GM19324 (cell line): ENCODE measurements around the gene COG2.
"Not testable (repeated sequence)": the region's sequence is repeated elsewhere in the genome, so short reads cannot be mapped to it uniquely, and the experiment has no call there.

ENCODE experiments used
- ATAC-seq: cut with Tn5 transposase; IDR thresholded peaks from one replicate; pipeline ENCODE4 v1.9.1; 2021; ENCODE audit warnings: mild to moderate bottlenecking, moderate library complexity; ENCODE audit not compliant: unreplicated experiment, low FRiP score

The COG2 gene

DNA sequence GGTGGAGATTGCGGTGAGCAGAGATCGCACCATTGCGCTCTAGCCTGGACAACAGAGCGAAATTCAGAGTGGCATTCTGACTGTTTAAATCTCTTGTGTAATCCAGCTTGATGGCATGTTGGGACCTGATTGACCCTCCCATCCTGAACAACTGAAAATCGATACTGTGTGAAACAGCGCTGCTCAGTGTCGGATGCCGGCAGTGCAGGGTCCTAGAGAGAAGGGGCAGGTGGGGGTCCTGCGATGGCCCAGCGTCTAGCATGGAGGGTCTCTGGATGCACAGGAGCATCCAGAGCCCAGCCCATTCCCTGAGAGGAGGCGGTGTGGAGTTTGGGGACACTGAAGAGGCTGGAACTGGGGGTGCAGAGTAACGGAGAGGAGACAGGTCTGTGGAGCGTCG lies 55.8 kb downstream of the COG2 start:
- no peak for ATAC-seq

DNA sequence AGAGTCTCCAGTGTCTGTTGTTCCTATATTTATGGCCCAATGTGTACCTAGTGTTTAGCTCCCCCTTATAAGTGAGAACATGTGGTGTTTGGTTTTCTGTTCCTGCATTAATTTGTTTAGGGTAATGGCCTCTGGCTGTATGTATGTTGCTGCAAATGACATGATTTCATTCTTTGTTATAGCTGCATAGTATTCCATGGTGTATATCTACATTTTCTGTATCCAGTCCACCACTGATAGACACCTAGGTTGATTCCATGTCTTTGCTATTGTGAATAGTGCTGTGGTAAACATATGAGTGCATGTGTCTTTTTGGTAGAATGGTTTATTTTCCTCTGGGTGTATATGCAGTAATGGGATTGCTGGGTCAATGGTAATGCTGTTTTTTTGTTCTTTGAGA lies 56.7 kb downstream of the COG2 start:
- not testable (repeated sequence) for ATAC-seq

DNA sequence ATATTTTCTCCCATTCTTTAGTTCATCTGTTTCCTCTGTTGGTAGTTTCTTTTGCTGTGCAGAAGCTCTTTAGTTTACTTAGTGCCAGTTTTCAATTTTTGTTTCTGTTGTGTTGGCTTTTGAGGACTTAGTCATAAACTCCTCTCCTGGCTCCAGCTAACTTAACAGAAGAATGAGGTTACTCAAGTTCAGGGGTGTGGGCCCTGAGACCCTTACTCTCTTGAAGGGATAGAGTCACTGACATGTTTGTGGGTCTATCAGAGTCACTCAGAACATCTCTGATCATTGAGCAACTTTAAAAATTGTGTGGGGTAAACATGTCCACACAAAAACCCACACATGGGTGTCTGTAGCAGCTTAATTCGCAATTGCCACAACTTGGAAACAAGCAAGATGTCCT lies 57.4 kb downstream of the COG2 start:
- ATAC-seq, result no peak

DNA sequence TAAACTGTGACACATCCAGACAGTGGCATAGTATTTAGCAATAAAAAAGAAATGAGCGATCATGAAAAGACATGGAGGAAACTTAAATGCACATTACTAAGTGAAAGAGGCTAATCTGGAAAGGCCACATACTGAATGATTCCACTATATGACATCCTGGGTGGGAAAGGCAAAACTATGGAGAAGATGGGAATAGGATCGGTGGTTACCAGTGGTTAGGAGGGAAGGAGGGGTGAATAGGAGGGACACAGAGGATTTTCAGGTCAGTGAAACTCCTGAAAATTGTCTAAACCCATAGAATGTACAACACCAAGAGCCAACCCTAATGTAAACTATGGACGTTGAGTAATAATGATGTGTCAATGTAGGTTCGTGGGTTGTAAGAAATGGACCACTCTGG lies 57.9 kb downstream of the COG2 start:
- no peak for ATAC-seq

DNA sequence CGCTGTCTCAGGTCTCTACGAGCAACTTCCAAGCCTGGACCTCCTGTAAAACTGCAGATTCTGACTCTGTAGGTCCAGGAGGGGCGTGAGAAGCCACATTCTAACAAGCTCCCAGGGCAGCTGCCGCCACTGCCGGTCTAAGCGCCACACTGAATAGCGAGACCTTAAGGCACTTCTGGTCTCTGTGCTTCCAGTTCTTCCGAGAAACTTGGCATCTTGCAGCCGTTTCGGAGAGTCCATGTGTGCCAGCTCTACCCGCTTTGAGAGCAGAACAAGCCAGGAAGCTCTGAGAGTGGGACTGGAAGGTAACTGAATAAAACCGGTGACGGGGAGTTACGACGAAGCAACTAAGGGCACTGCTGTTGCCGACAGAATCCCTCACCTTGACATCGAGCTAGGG lies 59.2 kb downstream of the COG2 start:
- ATAC-seq, result no peak

DNA sequence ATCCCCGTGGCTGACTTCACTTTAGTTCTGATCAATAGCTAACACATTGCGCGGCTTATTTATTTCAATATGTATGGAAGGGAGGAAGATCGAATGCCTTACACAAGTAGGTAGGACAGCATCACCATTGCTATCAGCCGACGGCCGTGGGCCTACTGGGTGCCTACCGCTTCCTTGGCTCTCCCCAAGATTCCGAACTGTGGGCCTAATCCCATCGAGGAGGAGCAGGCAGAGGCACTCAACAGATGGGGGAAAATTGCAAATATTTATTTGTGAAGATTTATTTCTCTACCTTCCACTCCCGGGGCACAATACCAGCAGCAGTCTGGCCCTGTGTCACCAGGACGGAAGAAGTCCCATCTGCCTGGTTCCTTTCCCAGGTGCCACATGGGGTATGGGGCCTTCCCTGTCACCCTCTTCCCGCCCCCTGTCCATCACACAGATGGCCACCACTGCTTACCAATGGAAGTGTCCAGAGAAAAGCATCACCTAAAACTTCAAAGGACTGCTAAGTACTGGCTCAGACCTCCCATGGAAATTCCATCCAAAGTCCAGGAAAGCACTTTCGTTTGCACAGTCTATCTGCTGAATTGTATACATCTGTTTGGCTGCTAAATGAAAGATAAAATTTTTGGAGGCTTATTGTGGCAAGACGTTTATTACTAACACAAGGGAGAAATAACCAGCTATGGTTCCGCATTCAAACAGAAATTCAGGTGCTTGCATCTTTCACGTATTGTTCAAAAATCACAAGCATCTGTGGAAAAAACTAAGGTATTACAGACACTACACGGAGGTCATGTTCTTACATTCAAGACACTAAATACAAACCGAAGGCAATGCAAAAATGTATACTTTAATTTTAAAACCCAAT lies 59.9 kb downstream of the COG2 start:
- no peak for ATAC-seq

DNA sequence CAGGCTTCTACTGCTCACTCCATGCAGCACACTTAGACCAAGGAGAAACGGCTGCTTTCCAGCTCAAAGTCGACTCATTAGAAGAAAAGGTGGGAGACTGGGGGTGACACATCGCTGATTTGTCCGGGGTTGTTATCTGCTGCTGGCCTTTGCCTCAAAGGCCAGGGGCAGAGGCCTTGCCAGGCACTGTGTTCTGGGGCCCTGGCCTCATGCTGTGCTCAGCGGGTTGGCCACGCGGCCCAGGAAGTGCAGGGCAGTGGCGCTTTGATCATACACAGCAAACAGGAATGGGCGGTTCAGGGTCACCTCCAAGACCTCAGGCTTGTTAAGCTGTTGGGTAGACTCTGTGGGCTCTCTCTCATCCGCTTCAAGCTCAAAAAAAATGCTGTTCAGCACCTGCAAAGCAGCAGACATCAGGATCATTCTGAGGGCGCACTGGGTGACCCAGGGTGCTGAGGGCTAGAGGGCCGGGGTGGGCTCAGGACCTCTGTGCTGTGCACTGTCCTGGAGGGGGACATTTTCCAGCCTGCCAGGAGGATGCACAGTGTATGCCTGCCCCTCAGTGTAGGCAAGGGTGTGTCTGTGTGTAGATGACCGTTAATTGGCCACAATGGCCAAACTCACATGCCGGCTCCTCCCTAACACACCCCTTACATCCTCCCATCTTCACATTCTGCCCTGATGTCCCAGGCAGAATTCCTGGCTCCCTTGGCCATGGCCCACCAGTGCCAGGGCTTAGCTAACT lies 60.8 kb downstream of the COG2 start:
- ATAC-seq, result no peak

DNA sequence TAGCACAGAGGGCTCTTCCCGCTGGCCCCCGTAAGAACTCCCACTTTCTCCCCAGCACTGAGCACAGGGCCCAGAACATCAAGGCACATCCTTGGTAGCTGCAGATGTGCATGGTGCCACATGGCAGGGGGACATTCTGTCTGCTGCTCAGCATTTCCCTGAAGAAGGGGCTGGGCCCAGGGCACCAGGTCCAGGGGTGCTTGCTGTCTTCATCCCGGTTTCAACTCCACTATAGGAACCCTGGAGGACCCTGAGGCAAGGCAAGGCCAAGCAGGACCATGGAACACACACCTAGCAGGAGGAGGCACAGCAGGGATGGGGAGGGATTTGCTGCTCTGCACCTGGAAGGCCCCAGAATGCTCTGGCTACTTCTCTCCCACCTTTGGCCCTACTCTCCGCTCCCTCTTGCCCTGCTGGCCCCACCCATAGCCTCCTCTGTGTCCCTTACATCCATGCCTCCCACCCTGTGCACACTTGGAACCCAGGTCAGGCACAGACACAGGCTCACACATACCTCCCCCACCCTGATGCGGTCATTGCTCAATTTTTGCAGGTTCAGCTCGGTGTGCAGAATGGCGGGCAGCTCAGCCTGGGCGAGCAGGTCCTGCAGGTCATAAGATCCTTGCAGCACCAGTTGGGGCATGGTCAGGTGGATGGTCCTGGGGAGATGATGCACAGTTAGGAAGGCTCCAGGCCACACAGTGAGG lies 61.6 kb downstream of the COG2 start:
- ATAC-seq, result no peak

DNA sequence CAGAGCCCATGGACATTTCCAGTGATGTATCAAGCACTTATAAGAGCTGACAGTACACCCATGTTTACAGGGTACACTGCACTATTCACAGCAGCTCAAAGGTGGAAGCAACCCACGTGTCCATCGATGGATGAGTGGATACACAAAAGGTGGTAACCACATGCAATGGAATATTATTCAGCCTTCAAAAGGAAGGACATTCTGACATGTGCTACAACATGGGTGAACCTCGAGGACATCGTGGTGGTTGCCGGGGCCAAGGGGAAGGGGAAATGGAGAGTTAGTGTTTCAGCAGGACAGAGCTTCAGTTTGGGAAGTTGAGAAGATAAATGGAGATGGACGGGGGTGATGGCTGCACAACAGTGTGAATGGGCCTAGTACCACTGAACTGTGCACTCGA lies 62.5 kb downstream of the COG2 start:
- ATAC-seq, result no peak

DNA sequence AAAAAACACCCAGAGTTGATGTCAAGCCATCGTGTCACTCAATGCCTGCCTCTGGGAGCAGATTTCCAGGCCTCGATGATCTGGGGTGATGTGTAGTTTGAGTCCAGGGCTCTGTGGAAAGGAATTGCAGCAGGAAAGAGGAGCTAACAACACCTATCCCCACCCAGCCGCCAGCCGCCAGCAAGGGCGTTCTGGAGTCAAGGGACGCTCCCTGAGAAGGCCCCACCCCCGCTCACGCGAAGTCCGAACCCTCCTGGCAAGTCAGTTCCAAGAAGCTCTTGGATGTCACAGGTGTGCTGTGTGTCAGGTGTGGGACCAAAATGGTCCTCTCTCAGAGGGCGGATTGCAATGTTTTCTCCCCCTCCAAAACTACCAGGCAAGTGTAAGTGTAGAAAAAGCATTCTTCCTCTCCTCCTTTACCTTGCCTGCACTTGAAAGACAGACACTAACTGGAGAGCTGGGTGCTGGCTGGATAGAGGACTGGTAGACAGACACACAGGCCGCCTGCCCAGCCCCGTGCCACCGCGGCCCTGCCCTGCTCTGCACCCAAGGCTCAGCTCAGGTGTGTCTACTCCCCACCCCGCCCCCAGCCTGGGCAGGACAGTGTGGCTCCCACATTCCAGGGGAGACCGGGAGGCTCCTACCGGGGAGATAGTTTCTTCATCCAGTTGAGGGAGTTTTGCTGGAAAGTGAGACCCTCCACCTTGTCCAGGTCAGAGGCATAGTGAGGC lies 63.2 kb downstream of the COG2 start:
- no peak for ATAC-seq

DNA sequence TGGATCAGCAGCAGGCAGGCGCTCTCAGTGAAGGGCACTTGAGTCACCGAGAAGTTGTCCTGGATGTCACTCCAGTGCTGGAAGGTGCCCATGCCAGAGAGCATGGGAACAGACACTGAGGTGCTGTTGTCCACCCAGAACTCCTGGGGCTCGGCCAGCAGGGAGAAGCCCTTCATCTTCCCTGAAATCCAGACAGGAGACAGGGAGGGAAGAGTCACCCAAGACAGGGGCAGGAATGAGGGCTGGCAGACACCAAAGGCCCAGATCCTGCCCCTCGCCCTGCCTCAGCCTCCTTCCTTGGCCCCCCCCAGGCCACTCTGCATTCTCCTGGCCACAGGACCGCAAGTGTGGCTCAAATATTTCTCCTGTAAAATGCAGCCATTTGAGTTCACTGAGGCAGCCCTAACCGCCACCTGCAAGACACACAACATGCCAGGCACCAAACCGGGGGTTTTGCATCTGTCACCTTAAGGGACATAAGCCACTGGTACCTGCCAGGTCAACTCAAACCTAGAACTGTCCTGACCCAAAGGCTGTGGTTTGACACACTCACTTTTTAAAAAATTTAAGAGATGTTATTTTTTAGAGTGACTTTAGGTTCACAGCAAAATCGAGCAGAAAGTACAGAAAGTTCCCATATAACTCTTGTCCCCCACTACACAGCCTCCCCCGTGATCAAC lies 63.9 kb downstream of the COG2 start:
- ATAC-seq, result no peak

DNA sequence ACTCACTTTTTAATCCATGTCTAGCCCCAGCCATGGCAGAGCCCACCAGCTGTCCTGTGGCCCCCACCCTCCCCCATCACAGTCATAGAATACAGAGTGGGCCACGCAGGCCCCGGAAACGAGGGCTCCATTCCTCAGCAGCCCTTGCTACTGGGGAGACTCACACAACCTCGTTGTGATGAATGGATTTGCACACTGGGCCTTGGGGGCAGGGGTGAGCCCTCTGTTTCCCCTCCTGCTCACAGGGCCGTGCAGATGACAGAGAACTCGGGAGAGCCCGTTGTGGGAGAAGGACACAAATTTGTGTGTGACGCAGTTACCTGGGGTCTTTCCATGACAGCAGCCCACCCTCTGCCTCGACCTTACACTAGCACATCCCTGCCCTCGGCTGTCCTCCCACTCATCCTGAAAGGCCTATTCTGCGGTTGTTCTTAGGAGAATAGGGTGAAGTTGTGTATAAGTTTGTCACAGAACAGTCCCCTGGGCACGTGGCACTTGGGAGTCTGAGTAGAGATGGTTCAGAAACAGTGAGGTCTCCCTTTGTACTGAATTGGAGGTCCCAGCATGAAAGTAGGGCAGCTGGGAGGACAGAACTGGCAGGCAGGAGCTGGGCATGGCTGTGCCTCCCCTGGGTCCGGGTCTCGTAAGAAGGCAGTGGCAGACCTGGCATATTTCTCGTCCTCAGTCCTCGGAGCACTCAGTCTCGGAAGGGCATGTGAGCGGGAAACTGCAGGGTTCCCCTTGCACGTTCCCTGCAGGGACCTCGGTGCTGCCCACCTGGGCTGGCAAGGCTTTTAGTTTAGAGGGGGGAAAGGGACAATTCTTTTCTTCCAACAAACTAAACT lies 64.8 kb downstream of the COG2 start:
- ATAC-seq, result no peak

DNA sequence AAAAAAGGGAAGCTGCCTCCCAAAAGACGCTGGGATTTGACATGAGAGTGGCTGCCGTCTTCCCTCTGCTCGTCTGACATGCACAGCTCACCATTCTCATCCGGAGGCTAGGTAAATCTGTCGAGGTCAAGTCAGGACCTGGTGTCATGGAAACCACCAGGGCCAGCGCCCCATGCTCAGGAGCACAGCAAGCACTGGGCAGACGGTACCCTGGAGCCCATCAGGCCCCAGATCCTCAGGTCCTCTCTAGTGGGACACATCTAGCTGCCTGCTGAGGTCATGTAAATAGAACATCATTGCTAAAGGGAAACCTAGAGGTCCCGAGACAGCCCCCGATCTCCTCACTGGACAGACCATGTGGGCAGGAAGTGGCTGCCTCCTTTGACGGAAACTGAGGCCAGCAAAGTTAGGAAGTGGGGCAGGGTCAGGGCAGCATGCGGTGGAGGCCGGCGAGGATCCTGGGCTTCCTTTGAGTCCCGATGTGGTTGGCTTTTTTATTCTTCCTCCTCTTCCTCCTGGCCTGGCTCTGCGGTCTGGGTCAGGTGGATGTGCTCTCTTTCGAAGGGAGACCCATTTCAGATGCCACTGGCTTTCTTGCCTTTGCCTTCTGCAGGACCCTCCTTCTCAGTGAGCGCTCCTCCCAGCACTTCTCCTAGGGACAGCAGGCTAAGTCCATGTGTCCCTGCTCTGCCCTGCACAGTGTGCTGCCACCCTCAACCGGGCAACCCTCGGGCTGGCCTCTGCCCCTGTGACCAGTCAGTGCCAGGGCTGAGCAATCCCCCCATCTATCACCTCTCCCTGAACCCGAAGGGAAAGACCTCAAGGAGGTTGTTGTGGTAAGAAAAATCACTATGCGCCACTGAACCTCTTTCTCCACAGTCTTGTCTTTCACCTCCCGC lies 65.7 kb downstream of the COG2 start:
- no peak for ATAC-seq

DNA sequence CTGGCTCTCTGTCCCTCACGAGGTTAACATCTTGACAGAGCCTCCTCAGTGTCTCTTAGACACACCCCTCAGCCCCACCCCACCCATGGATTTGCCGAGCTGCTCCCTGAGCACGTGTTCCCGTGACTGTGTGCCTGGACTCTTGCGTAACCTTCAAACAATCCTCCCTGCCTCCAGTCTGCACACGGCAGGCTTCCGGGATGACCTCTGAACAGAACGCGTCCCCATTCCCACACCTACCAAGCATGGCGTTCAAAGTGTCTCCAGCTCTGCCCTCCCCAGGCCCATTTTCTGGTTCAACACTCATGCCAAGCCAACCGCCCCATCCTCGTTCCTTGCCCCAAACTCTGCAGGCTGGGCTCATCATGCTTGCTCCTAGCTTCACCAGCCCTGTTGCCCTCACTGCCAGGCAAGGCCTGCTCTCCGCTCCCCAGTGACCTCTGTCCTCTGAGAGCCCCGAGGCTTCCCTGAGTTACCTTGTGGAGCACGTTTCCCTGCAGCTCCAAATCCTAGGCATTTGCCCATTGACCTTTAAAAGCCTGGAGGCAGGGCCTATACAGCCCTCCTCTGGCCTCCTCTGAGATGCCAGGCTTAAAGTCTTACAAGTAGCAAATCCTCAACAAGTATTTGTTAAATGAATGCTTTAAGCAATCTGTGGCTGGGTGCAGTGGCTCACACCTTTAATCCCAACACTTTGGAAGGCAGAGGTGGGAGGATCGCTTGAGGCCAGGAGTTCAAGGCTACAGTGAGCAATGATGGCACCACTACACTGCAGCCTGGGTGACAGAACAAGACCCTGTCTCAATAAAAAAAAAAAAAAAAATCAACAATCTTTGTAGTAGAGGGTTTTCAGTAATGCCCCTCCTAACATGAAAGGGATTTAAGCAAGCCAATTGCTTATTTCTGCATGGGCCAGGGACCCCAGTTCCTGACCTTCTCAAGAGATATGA lies 66.6 kb downstream of the COG2 start:
- no peak for ATAC-seq

DNA sequence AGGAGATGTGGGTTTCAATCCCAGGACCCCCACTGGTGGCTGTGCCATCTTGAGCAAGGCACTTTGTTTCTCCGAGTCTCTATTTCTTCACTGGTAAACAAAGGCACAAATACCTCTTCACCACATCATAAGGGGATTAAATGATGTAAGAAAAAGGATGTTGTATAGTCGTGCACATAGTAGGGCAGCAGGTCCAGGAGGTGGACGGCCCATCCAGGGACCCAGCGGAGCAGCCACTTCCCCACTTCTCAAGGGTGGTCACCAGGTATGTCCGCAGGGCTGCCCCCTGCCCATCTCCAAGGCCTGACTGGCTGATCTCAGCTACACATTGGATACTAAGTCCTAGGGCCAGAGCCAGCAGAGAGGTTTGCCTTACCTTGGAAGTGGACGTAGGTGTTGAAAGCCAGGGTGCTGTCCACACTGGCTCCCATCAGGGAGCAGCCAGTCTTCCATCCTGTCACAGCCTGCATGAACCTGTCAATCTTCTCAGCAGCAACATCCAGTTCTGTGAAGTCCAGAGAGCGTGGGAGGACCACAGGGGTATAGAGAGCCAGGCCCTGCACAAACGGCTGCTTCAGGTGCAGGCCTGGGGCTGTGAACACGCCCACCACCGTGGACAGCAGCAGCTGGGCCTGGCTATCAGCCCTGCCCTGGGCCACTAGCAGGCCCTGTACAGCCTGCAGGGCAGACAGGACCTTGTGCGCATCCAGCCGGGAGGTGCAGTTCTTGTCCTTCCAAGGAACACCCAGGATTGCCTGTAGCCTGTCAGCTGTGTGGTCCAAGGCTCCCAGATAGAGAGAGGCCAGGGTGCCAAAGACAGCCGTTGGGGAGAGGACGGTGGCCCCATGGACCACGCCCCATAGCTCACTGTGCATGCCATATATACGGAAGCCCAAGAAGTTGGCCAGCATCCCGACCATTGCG lies 67.6 kb downstream of the COG2 start:
- no peak for ATAC-seq

DNA sequence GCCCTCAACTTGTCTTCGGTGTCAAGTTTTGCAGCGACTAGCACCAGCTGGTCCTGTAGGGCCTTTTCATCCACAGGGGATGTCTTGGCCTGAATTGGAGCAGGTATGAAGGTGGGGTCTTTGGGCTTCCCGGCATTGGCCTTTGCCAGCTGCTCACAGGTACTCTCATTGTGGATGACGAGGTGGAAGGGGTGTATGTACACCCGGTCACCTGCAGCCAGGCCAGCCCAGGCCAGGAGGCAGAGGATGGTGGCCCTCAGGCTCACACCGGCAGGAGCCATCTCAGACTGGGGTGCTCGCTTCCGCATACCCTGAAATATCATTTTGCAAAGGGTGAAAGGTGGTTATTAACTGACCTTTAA lies 68.2 kb downstream of the COG2 start:
- ATAC-seq, result no peak
